Measurements from ENCODE around the gene DLG2.

DLG2 gene

GRCh38 chr11:84255483-84255882 is 1371.7 kb downstream of the DLG2 start:
- no peak for DNase-seq (ENCODE audit: low read depth)

- DNase-seq (ENCODE audit: low read depth): no peak
These were observed 1376.1 kb downstream of the DLG2 start for GRCh38 chr11:84250834-84251613.

GRCh38 chr11:84249344-84250135 is 1377.6 kb downstream of the DLG2 start:
- no peak for DNase-seq (ENCODE audit: low read depth)

- DNase-seq (ENCODE audit: low read depth): no peak
These were observed 1379.2 kb downstream of the DLG2 start for GRCh38 chr11:84247926-84248325.

GRCh38 chr11:84247129-84247528 is 1380.0 kb downstream of the DLG2 start:
- no peak for DNase-seq (ENCODE audit: low read depth)

GRCh38 chr11:84243629-84244263 is 1383.4 kb downstream of the DLG2 start:
- DNase-seq (ENCODE audit: low read depth): no peak

GRCh38 chr11:84241343-84242131 is 1385.6 kb downstream of the DLG2 start:
- no peak for DNase-seq (ENCODE audit: low read depth)

- no peak for DNase-seq (ENCODE audit: low read depth)
These were observed 1386.3 kb downstream of the DLG2 start for GRCh38 chr11:84240847-84241246.

- DNase-seq (ENCODE audit: low read depth): no peak
These were observed 1390.7 kb downstream of the DLG2 start for GRCh38 chr11:84236436-84236835.

- no peak for DNase-seq (ENCODE audit: low read depth)
These were observed 1392.5 kb downstream of the DLG2 start for GRCh38 chr11:84234462-84235202.

GRCh38 chr11:84234011-84234410 is 1393.1 kb downstream of the DLG2 start:
- DNase-seq (ENCODE audit: low read depth): no peak

GRCh38 chr11:84232511-84232910 is 1394.6 kb downstream of the DLG2 start:
- DNase-seq (ENCODE audit: low read depth): no peak

- DNase-seq (ENCODE audit: low read depth): no peak
These were observed 1396.7 kb downstream of the DLG2 start for GRCh38 chr11:84230402-84230801.

GRCh38 chr11:84227970-84228665 is 1399.0 kb downstream of the DLG2 start:
- no peak for DNase-seq (ENCODE audit: low read depth)

- no peak for DNase-seq (ENCODE audit: low read depth)
These were observed 1403.1 kb downstream of the DLG2 start for GRCh38 chr11:84224042-84224441.

GRCh38 chr11:84218318-84218717 is 1408.8 kb downstream of the DLG2 start:
- DNase-seq (ENCODE audit: low read depth): no peak

GRCh38 chr11:84215672-84216071 is 1411.5 kb downstream of the DLG2 start:
- no peak for DNase-seq (ENCODE audit: low read depth)

GRCh38 chr11:84214557-84214956 is 1412.6 kb downstream of the DLG2 start:
- DNase-seq (ENCODE audit: low read depth): no peak

- no peak for DNase-seq (ENCODE audit: low read depth)
These were observed 1414.4 kb downstream of the DLG2 start for GRCh38 chr11:84212468-84213390.

GRCh38 chr11:84211896-84212295 is 1415.2 kb downstream of the DLG2 start:
- no peak for DNase-seq (ENCODE audit: low read depth)
